ENCODE measurements around the gene ADAT2.

The ADAT2 gene

DNA sequence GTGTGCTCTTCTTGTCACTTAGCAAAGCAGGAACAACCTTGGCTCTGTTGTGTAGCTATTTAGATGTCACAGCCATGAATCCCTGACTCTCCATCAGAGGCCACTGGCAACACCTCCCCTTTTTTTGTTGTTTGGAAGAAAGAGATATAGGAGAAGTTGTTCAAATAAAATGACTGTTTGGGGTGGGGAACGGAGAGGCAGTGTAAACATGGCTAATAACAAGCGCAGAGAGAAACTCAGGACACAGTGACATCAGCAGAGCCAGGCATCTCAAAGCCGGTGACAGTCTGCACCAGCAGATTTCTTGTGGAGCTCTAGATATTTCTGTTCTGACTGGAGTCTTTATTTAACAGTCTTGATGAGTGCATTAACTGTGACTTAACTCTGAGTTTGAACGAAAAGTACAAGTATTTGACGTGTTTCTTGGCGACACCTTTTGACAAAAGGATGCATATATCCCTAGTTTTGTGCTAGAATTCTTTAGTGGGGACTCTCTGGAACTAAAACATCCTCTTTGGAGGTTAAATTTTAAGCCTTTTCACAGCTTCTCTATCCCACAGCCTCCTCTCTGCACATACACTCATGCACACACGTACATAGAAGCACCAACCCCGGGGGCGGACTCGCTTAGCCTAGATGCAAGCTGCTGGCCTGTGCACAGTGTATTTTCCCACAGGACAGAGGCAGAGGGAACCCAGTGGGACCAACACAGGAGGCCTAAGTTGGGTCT lies 53.8 kb downstream of the ADAT2 start:
- DNase-seq = no peak

DNA sequence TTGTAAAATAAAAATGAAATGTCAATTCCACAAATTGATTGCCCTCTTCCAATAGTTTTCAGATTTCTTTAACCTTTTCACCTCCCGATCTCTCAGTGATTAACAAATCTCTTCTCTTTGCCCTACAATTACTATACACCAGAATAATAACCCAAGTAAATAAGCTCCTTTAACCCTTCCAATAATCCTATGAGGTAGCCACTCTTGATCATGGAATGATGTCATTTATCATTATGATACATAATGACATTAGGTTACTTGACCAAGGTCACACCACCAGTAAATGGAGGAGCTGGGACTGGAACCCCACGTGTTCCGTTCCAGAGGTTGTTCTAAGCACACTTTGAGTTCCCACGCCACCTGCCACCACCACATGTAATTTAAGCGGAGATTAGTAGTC lies 54.8 kb downstream of the ADAT2 start:
- no peak for DNase-seq

- DNase-seq = no peak
Measured at GRCh38 chr6:143394389-143394788, 56.1 kb downstream of the ADAT2 start.

GRCh38 chr6:143390278-143390677 lies 60.2 kb downstream of the ADAT2 start:
- no peak for DNase-seq

GRCh38 chr6:143385636-143386035 lies 64.9 kb downstream of the ADAT2 start:
- no peak for DNase-seq

GRCh38 chr6:143376861-143377260 lies 73.6 kb downstream of the ADAT2 start:
- DNase-seq = no peak

- DNase-seq = no peak
Measured at GRCh38 chr6:143376375-143376774, 74.1 kb downstream of the ADAT2 start.

DNA sequence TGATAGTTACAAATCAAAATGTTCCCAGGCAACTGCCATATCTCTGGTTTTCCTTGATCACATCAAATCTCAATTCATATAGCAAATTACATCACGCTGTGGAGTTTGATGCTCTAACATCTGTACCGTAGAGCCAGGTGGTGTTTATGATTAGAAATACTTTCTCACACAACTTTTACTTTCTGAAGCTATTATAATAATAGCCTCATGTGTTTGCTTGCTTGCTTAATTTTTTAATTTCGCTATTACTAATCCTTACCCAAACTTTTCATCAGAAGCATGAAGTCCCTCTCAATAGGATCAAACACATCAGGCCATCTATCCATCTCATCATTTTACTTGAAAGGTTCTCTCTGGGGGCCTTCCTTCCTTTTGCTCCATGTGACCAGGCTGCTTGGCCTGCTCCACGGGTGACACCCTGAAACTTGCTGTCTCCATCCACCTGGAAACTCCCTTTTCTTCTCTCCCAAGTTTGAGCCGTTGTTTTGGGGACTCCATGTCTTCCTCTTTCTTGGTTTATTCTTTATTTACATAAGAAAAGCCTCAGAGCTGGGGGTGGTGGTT lies 75.4 kb downstream of the ADAT2 start:
- no peak for DNase-seq

GRCh38 chr6:143374014-143374413 lies 76.5 kb downstream of the ADAT2 start:
- no peak for DNase-seq
